H1 (cell line): ENCODE data around the gene COL20A1. TPM values are rescaled to one million over a fixed set of nuclear protein-coding genes. Genes with fewer than 3 reads are reported as not detected.
A peak's percentile ranks its signal among the peaks of the same experiment; 100 is the strongest.

Source experiments
- CTCF ChIA-PET: fragments of 300-600 bp; sonication (Branson Sonifier 250); formaldehyde crosslinking; loops from one replicate; lab custom pipeline; 2021; ENCODE audit not compliant: partially characterized antibody; lab: Charles Lee
- POLR2A ChIA-PET: fragments of 300-600 bp; sonication (Branson Sonifier 250); formaldehyde crosslinking; loops from one replicate; lab custom pipeline; 2021; ENCODE audit warnings: inconsistent platforms; ENCODE audit not compliant: partially characterized antibody; lab: Charles Lee
- DNase-seq, 2 experiments: peaks; one replicate each; pipeline versions ENCODE4 v3.0.0 to v3.0.0-alpha.2; 2010 to 2022; ENCODE audit warnings: low spot score in 2 of 2, low read depth in 1 of 2, mixed read lengths in 1 of 2
- FAIRE-seq: peaks from 2 replicates; lab custom pipeline; 2011; peaks lifted over from hg19 to GRCh38; lab: Jason Lieb, UNC
- H2AFZ ChIP-seq: 2 replicates; pipeline ENCODE4 v1.8.1; 2012; ENCODE audit warnings: low read length, inconsistent platforms
- H2AK5ac ChIP-seq: 2 replicates; pipeline ENCODE4 v1.6.1; 2013; ENCODE audit warnings: low read depth, low read length
- H2BK120ac ChIP-seq: replicated peaks from 2 replicates; pipeline ENCODE3; 2013; ENCODE audit warnings: low read depth, low read length, inconsistent platforms
- H2BK12ac ChIP-seq: 2 replicates; pipeline ENCODE4 v1.6.1; 2013; ENCODE audit warnings: low read depth, low read length
- H2BK15ac ChIP-seq: 2 replicates; pipeline ENCODE4 v1.6.1; 2013; ENCODE audit warnings: low read length
- H2BK20ac ChIP-seq: 2 replicates; pipeline ENCODE4 v1.6.1; 2013; ENCODE audit warnings: low read length
- H2BK5ac ChIP-seq: 2 replicates; pipeline ENCODE4 v1.6.1; 2013; ENCODE audit warnings: low read depth, low read length
- H3K14ac ChIP-seq: 2 replicates; pipeline ENCODE4 v1.6.1; 2013; ENCODE audit warnings: inconsistent platforms; ENCODE audit not compliant: insufficient read length
- H3K18ac ChIP-seq: 2 replicates; pipeline ENCODE4 v1.6.1; 2013; ENCODE audit warnings: low read length; ENCODE audit errors: extremely low read depth
- H3K23ac ChIP-seq: 2 replicates; pipeline ENCODE4 v1.6.1; 2013; ENCODE audit warnings: inconsistent platforms; ENCODE audit not compliant: insufficient read length
- H3K23me2 ChIP-seq: 2 replicates; pipeline ENCODE4 v1.6.1; 2013; ENCODE audit warnings: low read depth, low read length
- H3K27ac ChIP-seq: 2 replicates; pipeline ENCODE4 v1.6.1; 2011; ENCODE audit warnings: low read depth, low read length, inconsistent platforms
- H3K27me3 ChIP-seq, 4 experiments: replicated peaks in 1 of 4; 1 replicate in 1 of 4; 2 replicates in 3 of 4; pipeline versions ENCODE4 v1.6.1 to v1.8.1; 2011 to 2013; ENCODE audit warnings: low read length in 3 of 4, mild to moderate bottlenecking in 3 of 4, inconsistent platforms in 2 of 4, mixed read lengths in 2 of 4, moderate library complexity in 1 of 4; ENCODE audit not compliant: control insufficient read depth in 3 of 4, insufficient read depth in 3 of 4; ENCODE audit errors: extremely low read depth in 1 of 4
- H3K36me3 ChIP-seq, 4 experiments: 2 replicates each; pipeline versions ENCODE4 v1.6.1 to v1.8.1; 2011 to 2013; ENCODE audit warnings: mild to moderate bottlenecking in 4 of 4, low read length in 3 of 4, moderate library complexity in 2 of 4, control low read depth in 1 of 4, inconsistent platforms in 1 of 4; ENCODE audit not compliant: insufficient read depth in 4 of 4, control insufficient read depth in 2 of 4
- H3K4ac ChIP-seq: replicated peaks from 2 replicates; pipeline ENCODE3; 2013; ENCODE audit warnings: low read length, low read depth, mixed read lengths, inconsistent platforms; ENCODE audit not compliant: insufficient read length
- H3K4me1 ChIP-seq, 4 experiments: replicated peaks in 1 of 4; 1 replicate in 1 of 4; 2 replicates in 3 of 4; pipeline versions ENCODE4 v1.6.1 to v1.8.1; 2011 to 2013; ENCODE audit warnings: low read length in 3 of 4, inconsistent platforms in 2 of 4, mixed read lengths in 1 of 4; ENCODE audit not compliant: insufficient read depth in 4 of 4, control insufficient read depth in 3 of 4
- H3K4me2 ChIP-seq, 2 experiments: 2 replicates each; pipeline versions ENCODE4 v1.6.1 to v1.8.1; 2011 to 2013; ENCODE audit warnings: low read depth in 2 of 2, low read length in 2 of 2, control low read depth in 1 of 2, inconsistent platforms in 1 of 2, mild to moderate bottlenecking in 1 of 2; ENCODE audit not compliant: insufficient read depth in 1 of 2
- H3K4me3 ChIP-seq, 4 experiments: fragments of 200-600, 300-600 bp in 1 of 4; sonication (generic), shearing (Covaris generic), sonication (Bioruptor Twin) in 1 of 4; 2 replicates each; pipeline versions ENCODE4 v1.5.1 to v1.8.1; 2011 to 2016; ENCODE audit warnings: low read length in 4 of 4, low read depth in 3 of 4, control low read depth in 2 of 4, inconsistent platforms in 2 of 4, mild to moderate bottlenecking in 2 of 4, mixed read lengths in 1 of 4, moderate library complexity in 1 of 4; ENCODE audit not compliant: insufficient read depth in 2 of 4; ENCODE audit errors: extremely low read depth in 1 of 4
- H3K56ac ChIP-seq: replicated peaks from 2 replicates; pipeline ENCODE3; 2013; ENCODE audit warnings: low read depth, mild to moderate bottlenecking, mixed read lengths, low read length, inconsistent platforms; ENCODE audit not compliant: insufficient read length
- H3K79me1 ChIP-seq: 2 replicates; pipeline ENCODE4 v1.6.1; 2013; ENCODE audit warnings: low read depth, low read length, control low read depth
- H3K79me2 ChIP-seq, 2 experiments: 2 replicates each; pipeline versions ENCODE4 v1.6.1 to v1.8.1; 2012 to 2013; ENCODE audit warnings: low read length in 2 of 2, mild to moderate bottlenecking in 2 of 2, inconsistent platforms in 1 of 2; ENCODE audit not compliant: insufficient read depth in 2 of 2, control insufficient read depth in 1 of 2
- H3K9ac ChIP-seq, 4 experiments: replicated peaks in 1 of 4; 1 replicate in 1 of 4; 2 replicates in 3 of 4; pipeline versions ENCODE4 v1.6.1 to v1.8.1; 2011 to 2013; ENCODE audit warnings: low read depth in 3 of 4, low read length in 3 of 4, control low read depth in 2 of 4, mild to moderate bottlenecking in 2 of 4, moderate library complexity in 2 of 4, inconsistent platforms in 1 of 4; ENCODE audit errors: extremely low read depth in 1 of 4
- H3K9me3 ChIP-seq, 2 experiments: 2 replicates each; pipeline versions ENCODE4 v1.6.1 to v1.8.1; 2012 to 2013; ENCODE audit warnings: mild to moderate bottlenecking in 2 of 2, moderate library complexity in 2 of 2, control low read depth in 1 of 2, inconsistent platforms in 1 of 2, low read depth in 1 of 2, low read length in 1 of 2, mixed read lengths in 1 of 2; ENCODE audit not compliant: insufficient read depth in 2 of 2
- H4K20me1 ChIP-seq, 2 experiments: replicated peaks in 1 of 2; 2 replicates each; pipeline versions ENCODE3 to v1.8.1; 2011 to 2013; ENCODE audit warnings: inconsistent platforms in 2 of 2, low read length in 2 of 2, mild to moderate bottlenecking in 1 of 2; ENCODE audit not compliant: insufficient read depth in 2 of 2, control insufficient read depth in 1 of 2
- H4K5ac ChIP-seq: 2 replicates; pipeline ENCODE4 v1.6.1; 2013; ENCODE audit warnings: low read length, low read depth, mixed read lengths, inconsistent platforms; ENCODE audit not compliant: insufficient read length
- H4K8ac ChIP-seq: 2 replicates; pipeline ENCODE4 v1.8.0; 2013; ENCODE audit warnings: mild to moderate bottlenecking, moderate library complexity, low read length, inconsistent platforms; ENCODE audit not compliant: insufficient read depth; ENCODE audit errors: extremely low read depth
- H4K91ac ChIP-seq: replicated peaks from 2 replicates; pipeline ENCODE3; 2013; ENCODE audit warnings: low read length, mixed read lengths, inconsistent platforms; ENCODE audit not compliant: insufficient read length
- FOSL1 ChIP-seq: IDR thresholded peaks from 2 replicates; pipeline ENCODE4 v1.6.1; 2011; ENCODE audit warnings: mild to moderate bottlenecking, low read depth, low read length, moderate library complexity; ENCODE audit not compliant: insufficient read depth
- WGBS, 2 experiments: shearing (Covaris generic) in 1 of 2; methylation state at CpG; one replicate each; pipeline versions ENCODE4 v1.1.6 to v1.1.7; 2013 to 2015; ENCODE audit warnings: low lambda C conversion rate in 2 of 2, mixed read lengths in 2 of 2, inconsistent platforms in 1 of 2, low coverage in 1 of 2, missing lambda C conversion rate in 1 of 2; ENCODE audit not compliant: insufficient replicate concordance in 2 of 2, insufficient coverage in 1 of 2, insufficient read length in 1 of 2; ENCODE audit errors: extremely low coverage in 1 of 2, missing lambda C conversion rate in 1 of 2; 5-methylcytosine and 5-hydroxymethylcytosine counted together
- polyA plus RNA-seq, 7 experiments: library from polyadenylated mRNA; depleted of rRNA in 3 of 7; stranded (reverse) in 5 of 7; unstranded in 2 of 7; fragments of >200 nt in 5 of 7; fragments of 200-250 nt in 2 of 7; gene quantifications; 1 replicate in 5 of 7; 2 replicates in 1 of 7; 4 replicates in 1 of 7; pipeline versions ENCODE4 v1.2.1 to v1.2.3, GENCODE V29; 2011 to 2013; ENCODE audit warnings: missing spikeins in 2 of 7, mixed read lengths in 2 of 7
- total RNA-seq: library from RNA; stranded (reverse); fragmentation: NEBNext Ultra II Directional; extraction: Animal tissue kit (Norgen Biotek cat#: 25700); gene quantifications from 2 replicates; pipeline ENCODE4 v1.2.1, GENCODE V29; 2021
- TF ChIP-seq, protein P1 (sequence below), 3 experiments: IDR thresholded peaks; 1 replicate in 2 of 3; 2 replicates in 1 of 3; pipeline versions ENCODE4 v1.5.1 to v1.6.1; 2011; ENCODE audit warnings: low read length in 3 of 3, mild to moderate bottlenecking in 3 of 3, inconsistent platforms in 2 of 3, low read depth in 1 of 3, moderate library complexity in 1 of 3; ENCODE audit not compliant: insufficient read depth in 1 of 3; ENCODE audit errors: control extremely low read depth in 1 of 3

COL20A1 gene
- total and polyA plus RNA-seq, 2 of the 8 experiments (the other 6 are each of a cell fraction or from before 2014, with no cell fraction given), result 0.19 to 0.21 TPM

GRCh38 chr20:63278661-63279060, 14.3 kb upstream of the COL20A1 start:
- H3K4me3 ChIP-seq, result no peak overlapping the region
- H3K4me1 ChIP-seq, result peaks cover 0 to 3% (median under 1%) of the 10 kb centered on the region in 4 experiments; a peak in 5 of 7 replicates
- no peak overlapping the region for H2BK5ac ChIP-seq
- H2BK20ac ChIP-seq, result no peak overlapping the region
- H2AFZ ChIP-seq, result no peak overlapping the region
- H2AK5ac ChIP-seq, result no peak overlapping the region
- H3K9ac ChIP-seq, result no peak overlapping the region
- no peak overlapping the region for H3K4ac ChIP-seq
- H4K91ac ChIP-seq, result no peak overlapping the region
- H3K18ac ChIP-seq, result no peak overlapping the region
- no peak overlapping the region for H3K27ac ChIP-seq
- peaks cover 14% of the 10 kb centered on the region for H3K79me1 ChIP-seq
- TF ChIP-seq, protein P1, sequence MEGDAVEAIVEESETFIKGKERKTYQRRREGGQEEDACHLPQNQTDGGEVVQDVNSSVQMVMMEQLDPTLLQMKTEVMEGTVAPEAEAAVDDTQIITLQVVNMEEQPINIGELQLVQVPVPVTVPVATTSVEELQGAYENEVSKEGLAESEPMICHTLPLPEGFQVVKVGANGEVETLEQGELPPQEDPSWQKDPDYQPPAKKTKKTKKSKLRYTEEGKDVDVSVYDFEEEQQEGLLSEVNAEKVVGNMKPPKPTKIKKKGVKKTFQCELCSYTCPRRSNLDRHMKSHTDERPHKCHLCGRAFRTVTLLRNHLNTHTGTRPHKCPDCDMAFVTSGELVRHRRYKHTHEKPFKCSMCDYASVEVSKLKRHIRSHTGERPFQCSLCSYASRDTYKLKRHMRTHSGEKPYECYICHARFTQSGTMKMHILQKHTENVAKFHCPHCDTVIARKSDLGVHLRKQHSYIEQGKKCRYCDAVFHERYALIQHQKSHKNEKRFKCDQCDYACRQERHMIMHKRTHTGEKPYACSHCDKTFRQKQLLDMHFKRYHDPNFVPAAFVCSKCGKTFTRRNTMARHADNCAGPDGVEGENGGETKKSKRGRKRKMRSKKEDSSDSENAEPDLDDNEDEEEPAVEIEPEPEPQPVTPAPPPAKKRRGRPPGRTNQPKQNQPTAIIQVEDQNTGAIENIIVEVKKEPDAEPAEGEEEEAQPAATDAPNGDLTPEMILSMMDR (IDR thresholded peaks at IDR 0.05; ENCODE audit: control extremely low read depth in 1 of 3, insufficient read depth in 1 of 3, low read depth in 1 of 3, low read length in 3 of 3), result peak in 1 of 3 experiments; percentile 34; a peak in 2 of 4 replicates
- no peak for TF ChIP-seq FOSL1
- no peak overlapping the region for H4K5ac ChIP-seq
- peaks cover 12 to 31% of the 10 kb centered on the region in 2 experiments for H3K79me2 ChIP-seq
- H3K4me2 ChIP-seq, result no peak overlapping the region
- no peak overlapping the region for H2BK15ac ChIP-seq
- H3K27me3 ChIP-seq, result no peaks in the 10 kb centered on the region
- no peak overlapping the region for H3K56ac ChIP-seq
- peaks cover 19 to 40% of the 10 kb centered on the region in 2 experiments for H4K20me1 ChIP-seq
- DNase-seq, result no peak
- H3K14ac ChIP-seq, result no peak overlapping the region
- peaks cover 6 to 41% (median 25%) of the 10 kb centered on the region in 4 experiments for H3K36me3 ChIP-seq
- no peak overlapping the region for H2BK12ac ChIP-seq
- H3K23me2 ChIP-seq, result peaks cover 2% of the 10 kb centered on the region; the same call in 1 of the 2 replicates
- CTCF ChIA-PET, result interaction anchor here (0.6 to 9.6 kb wide), 6 partner anchors 15 to 111 kb away, joined by 3 to 82 read pairs (median 6); no protein-coding TSS in a partner anchor
- no peaks in the 10 kb centered on the region for H3K9me3 ChIP-seq
- POLR2A ChIA-PET, result no interaction called here
- H4K8ac ChIP-seq, result no peak overlapping the region
- no peak for FAIRE-seq
- H3K23ac ChIP-seq, result no peak overlapping the region
- WGBS, 2 experiments, result 93% methylated on average over 17 of the region's 17 CpGs; no CpG with 5 or more reads in 1 of the 2 experiments
- no peak overlapping the region for H2BK120ac ChIP-seq
